GM13977 (cell line): ENCODE results near the gene PRR19.

Experiments
- DNase-seq: peaks from one replicate; pipeline ENCODE4 v3.0.0; 2012; ENCODE audit warnings: low spot score
- in situ Hi-C: fragments of 300-500 bp; cut with MboI; formaldehyde crosslinking; loops from one replicate; pipeline ENCODE4 v1.12.0; 2022; ENCODE audit warnings: low sequenced_read_pairs, low pct_unique_long_range_greater_than_20kb, mixed read lengths, inconsistent platforms; ENCODE audit not compliant: unreplicated experiment
- TF ChIP-seq, protein P1 (sequence below): IDR thresholded peaks from 2 replicates; pipeline ENCODE4 v1.5.1; 2012; ENCODE audit warnings: mild to moderate bottlenecking, control low read depth; ENCODE audit not compliant: insufficient read depth; ENCODE audit errors: extremely low read depth, missing control alignments

Gene PRR19

DNA sequence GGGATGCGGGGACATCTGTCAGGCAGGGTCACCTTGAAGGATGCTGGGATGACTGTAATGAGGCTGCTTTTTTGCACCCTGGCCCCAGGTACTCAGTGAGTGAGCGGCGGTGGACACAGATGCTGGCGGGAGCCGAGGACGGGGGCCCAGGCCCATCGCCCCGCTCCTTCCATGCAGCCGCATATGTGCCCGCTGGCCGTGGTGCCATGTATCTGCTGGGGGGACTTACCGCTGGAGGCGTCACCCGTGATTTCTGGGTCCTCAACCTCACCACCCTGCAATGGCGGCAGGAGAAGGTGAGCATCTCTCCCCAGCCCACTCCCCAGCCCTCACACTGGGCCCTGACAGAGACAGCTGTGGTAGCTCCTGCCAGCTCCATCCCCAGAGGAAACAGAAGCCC, 54.8 kb downstream of the PRR19 start:
- in situ Hi-C loops = no loop called here
- TF ChIP-seq, protein P1, sequence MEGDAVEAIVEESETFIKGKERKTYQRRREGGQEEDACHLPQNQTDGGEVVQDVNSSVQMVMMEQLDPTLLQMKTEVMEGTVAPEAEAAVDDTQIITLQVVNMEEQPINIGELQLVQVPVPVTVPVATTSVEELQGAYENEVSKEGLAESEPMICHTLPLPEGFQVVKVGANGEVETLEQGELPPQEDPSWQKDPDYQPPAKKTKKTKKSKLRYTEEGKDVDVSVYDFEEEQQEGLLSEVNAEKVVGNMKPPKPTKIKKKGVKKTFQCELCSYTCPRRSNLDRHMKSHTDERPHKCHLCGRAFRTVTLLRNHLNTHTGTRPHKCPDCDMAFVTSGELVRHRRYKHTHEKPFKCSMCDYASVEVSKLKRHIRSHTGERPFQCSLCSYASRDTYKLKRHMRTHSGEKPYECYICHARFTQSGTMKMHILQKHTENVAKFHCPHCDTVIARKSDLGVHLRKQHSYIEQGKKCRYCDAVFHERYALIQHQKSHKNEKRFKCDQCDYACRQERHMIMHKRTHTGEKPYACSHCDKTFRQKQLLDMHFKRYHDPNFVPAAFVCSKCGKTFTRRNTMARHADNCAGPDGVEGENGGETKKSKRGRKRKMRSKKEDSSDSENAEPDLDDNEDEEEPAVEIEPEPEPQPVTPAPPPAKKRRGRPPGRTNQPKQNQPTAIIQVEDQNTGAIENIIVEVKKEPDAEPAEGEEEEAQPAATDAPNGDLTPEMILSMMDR = no peak
- DNase-seq = no peak

DNA sequence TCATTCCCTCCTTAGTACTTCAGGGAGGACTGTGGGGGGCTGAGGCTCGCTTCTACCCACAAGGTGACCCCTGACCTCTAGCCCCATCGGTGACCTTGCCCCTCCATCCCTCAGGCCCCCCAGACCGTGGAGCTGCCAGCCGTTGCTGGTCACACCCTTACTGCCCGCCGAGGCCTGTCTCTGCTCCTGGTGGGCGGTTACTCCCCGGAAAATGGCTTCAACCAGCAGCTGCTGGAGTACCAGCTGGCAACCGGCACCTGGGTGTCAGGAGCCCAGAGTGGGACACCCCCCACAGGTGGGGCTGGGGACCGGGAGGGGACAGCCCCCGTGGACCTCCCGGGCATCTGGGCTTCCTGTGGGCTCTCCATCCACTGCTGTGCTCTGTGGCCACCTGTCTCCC, 55.4 kb downstream of the PRR19 start:
- in situ Hi-C loops = no loop called here
- TF ChIP-seq, protein P1 = no peak
- no peak for DNase-seq
